Fibroblast of the aortic adventitia (primary cell): Measurements from ENCODE around the gene FAM83G. TPM values are rescaled to one million over a fixed set of nuclear protein-coding genes. Genes with fewer than 3 reads are reported as not detected.
"Not testable (repeated sequence)": the region's sequence is repeated elsewhere in the genome, so short reads cannot be mapped to it uniquely, and the experiment has no call there.

Experiments used
- DNase-seq: peaks from one replicate; pipeline ENCODE4 v3.0.0-alpha.2; 2010; ENCODE audit warnings: low read depth
- H3K4me3 ChIP-seq: 2 replicates; pipeline ENCODE4 v1.5.1; 2011; ENCODE audit warnings: low read depth, mild to moderate bottlenecking, control low read depth, low read length, moderate library complexity
- total RNA-seq: library from RNA; depleted of rRNA; stranded (reverse); fragments of >200 nt; gene quantifications from 2 replicates; pipeline ENCODE4 v1.2.3, GENCODE V29; 2012; ENCODE audit warnings: low replicate concordance
- TF ChIP-seq, protein P1 (sequence below): IDR thresholded peaks from 2 replicates; pipeline ENCODE4 v1.5.1; 2011; ENCODE audit warnings: mild to moderate bottlenecking, low read length, control low read depth, inconsistent platforms; ENCODE audit not compliant: insufficient read depth

Gene FAM83G, protein sequence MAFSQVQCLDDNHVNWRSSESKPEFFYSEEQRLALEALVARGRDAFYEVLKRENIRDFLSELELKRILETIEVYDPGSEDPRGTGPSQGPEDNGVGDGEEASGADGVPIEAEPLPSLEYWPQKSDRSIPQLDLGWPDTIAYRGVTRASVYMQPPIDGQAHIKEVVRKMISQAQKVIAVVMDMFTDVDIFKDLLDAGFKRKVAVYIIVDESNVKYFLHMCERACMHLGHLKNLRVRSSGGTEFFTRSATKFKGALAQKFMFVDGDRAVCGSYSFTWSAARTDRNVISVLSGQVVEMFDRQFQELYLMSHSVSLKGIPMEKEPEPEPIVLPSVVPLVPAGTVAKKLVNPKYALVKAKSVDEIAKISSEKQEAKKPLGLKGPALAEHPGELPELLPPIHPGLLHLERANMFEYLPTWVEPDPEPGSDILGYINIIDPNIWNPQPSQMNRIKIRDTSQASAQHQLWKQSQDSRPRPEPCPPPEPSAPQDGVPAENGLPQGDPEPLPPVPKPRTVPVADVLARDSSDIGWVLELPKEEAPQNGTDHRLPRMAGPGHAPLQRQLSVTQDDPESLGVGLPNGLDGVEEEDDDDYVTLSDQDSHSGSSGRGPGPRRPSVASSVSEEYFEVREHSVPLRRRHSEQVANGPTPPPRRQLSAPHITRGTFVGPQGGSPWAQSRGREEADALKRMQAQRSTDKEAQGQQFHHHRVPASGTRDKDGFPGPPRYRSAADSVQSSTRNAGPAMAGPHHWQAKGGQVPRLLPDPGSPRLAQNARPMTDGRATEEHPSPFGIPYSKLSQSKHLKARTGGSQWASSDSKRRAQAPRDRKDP
- total RNA-seq = 4.4 and 9.5 TPM in 2 replicates

DNA sequence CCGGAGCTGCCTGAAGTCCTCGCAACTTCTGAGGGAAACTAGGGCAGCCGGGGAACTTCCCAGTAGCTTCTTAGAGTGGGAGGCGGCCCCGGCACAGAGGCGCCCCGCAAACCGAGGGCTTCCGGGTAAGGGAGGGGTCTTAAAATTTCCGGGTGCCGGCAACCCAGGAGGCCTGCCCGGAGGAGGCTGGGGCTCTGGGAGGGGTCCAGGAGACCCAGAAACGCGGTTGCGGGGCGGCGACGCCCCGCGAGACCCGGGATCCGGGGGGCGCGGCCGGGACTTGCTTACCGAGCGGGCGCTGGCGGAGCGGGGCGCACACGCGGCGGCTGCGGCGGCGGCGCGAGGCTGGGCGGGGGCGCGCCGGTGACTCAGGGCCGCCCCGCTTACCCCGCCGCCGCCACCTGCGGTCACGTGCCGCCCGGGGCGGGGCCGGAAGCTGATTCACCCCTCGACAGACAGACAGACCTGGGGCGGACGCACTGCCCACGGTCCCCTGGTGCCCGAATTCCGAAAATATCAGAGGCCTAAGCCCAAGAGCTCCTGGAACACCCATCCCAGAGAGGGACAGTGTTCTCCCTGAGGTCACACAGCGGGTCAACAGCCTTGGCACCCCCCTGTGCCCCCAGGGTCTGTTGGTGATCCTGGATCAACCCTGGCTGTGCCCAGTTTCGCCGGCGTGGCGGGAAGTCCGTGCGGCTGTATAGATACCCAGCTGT, at the start of gene FAM83G:
Gene FAM83G (minus strand): TSS at position 344 of the 716 bp plus-strand sequence. CDS start 723 bp downstream, outside the sequence.
- peak within 1 kb of the TSS; percentile 70 for H3K4me3 ChIP-seq
- DNase-seq = peak; percentile 52
- TF ChIP-seq, protein P1, sequence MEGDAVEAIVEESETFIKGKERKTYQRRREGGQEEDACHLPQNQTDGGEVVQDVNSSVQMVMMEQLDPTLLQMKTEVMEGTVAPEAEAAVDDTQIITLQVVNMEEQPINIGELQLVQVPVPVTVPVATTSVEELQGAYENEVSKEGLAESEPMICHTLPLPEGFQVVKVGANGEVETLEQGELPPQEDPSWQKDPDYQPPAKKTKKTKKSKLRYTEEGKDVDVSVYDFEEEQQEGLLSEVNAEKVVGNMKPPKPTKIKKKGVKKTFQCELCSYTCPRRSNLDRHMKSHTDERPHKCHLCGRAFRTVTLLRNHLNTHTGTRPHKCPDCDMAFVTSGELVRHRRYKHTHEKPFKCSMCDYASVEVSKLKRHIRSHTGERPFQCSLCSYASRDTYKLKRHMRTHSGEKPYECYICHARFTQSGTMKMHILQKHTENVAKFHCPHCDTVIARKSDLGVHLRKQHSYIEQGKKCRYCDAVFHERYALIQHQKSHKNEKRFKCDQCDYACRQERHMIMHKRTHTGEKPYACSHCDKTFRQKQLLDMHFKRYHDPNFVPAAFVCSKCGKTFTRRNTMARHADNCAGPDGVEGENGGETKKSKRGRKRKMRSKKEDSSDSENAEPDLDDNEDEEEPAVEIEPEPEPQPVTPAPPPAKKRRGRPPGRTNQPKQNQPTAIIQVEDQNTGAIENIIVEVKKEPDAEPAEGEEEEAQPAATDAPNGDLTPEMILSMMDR = no peak

DNA sequence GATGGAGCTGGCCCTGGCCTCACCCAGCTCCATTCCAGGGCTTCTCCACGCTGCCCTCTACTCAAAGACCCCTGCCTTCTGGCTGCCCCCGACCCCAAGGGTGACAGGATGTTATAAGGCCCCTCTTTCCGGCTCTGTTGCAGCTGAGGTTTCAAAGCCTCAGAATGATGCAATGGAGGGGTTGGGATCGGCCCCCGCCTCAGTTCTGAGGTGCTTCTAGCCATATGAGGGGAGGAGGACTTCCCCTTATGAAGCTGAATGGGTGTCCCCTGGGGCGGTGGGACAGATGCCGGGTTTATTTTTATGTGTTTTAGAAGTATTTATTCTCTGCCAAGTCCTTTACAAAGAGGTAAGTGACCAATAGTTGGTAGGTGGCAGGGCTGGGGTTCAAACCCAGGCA, 44.3 kb upstream of the FAM83G start:
- DNase-seq, H3K4me3 ChIP-seq: not testable (repeated sequence)

DNA sequence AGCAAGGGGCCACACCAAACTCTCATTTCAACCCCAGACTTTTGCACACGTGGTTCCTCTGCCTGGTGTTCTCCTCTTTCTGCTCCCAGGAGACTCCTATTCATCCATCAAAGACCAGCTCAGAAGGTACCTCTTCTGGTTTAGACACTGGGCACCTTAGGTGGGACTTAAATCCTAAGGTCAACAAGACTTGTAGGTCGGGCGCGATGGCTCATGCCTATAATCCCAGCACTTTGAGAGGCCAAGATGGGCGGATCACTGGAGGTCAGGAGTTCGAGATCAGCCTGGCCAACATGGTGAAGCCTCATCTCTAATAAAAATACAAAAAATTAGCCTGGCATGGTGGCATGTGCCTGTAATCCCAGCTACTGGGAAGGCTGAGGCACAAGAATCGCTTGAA, 42.9 kb upstream of the FAM83G start:
- not testable (repeated sequence) for H3K4me3 ChIP-seq, DNase-seq

DNA sequence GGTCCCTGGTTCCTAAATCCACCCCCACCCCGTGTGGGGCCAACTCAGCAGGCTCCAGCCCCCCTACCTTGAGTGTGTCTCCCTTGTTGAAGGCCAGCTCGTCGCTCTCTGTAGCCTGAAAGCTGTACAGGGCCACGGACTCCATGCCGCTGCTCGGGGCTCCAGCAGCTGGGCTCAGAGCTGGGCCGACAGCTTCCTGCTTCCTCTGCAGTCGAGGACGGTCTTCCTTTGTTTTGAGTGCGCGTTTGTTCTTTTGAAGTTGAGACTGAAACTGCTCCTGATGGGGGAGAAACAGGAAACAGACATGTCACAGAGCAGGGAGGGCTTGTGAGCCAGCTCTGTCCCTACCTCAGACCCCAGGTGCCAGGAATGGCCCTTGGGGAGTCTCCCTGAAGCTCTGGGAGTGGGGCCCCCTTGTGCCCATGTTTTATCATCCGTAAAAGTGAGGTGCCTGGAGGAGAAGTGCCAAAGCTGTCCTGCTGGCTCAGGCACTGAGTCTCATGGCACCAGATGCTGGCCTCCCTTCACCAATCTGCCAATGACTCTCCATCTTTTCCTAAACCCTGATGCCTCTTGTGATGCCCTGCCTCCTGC, 42.3 kb upstream of the FAM83G start, which contains the start of gene GRAP:
Gene GRAP (minus strand): TSS at position 176 of the 594 bp plus-strand sequence. CDS start 31 bp downstream, at position 145.
- DNase-seq, H3K4me3 ChIP-seq: not testable (repeated sequence)

DNA sequence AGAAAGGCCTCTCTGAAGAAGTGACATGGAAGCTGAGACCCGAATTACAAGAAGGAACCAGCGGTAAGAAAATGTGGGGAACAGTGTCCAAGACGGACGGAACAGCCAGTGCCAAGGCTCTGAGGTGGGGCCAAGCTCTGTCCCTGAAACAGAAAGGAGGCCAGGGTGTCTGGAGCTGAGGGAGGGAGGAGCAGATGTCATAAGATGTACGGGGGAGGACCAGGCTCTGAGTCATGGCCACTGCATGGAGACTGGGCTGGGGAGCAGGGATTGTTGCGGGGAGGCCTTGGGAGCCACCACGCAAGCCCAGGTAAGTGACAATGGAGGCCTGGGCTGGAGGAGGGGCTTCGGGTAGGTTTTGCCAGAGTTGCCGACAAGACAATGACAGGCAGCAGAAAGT, 40.1 kb upstream of the FAM83G start:
- H3K4me3 ChIP-seq, DNase-seq: not testable (repeated sequence)

DNA sequence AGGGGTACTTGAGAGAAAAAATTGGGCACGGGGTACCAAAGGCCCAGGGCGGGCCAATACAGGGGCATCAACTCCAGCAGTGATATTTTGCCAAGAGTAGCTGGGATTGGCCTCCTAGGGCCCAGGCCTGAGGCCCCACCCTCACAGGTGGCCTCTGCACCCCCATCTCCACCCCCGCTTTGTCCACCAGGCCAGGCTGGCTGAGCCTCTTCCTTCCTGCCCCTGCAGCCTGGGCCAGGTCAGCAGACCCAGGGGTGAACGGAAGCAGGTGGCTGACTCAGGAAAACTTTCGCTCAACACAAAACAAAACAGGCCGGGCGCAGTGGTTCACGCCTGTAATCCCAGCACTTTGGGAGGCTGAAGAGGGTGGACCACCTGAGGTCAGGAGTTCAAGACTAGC, 38.5 kb upstream of the FAM83G start:
- H3K4me3 ChIP-seq, DNase-seq: not testable (repeated sequence)

DNA sequence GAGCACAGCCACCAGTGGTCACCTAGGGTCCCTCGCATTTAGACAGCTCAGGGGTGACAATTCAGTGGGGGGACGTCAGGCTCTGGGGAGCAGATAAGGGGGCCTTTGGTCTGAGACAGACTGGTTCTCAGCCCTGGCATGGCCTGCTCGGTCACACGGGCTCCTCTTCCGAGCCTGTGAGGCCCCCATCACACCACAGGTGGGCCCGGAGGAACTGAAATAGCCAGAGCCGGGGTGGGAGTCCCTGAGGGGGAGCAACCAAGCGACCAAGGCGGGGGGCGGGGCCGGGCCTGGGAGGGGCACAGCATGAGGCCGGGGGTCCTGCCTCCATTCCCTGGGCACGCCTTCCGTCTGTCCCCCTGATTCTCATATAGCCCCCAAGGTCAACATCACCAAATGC, 37.8 kb upstream of the FAM83G start:
- DNase-seq, H3K4me3 ChIP-seq: not testable (repeated sequence)

DNA sequence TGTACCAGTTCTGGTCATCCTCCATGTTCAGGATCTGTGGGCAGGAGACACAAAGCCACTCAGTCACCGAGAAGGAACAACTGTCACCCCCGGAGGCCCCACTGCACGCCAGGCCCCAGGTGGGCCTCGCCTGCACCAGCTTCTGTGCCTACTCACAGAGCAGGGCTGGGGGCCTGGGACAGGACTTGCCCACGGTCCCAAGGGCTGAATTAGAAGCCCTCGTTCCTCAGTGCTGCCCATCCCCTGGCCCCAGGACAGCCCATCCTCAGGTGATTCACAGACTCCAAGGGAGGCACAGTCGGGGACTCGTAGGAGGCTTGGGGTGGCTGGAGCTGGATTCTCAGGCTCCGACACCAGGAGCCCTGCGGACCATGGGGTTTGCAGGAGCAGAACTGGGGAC, 37.3 kb upstream of the FAM83G start:
- not testable (repeated sequence) for DNase-seq, H3K4me3 ChIP-seq

DNA sequence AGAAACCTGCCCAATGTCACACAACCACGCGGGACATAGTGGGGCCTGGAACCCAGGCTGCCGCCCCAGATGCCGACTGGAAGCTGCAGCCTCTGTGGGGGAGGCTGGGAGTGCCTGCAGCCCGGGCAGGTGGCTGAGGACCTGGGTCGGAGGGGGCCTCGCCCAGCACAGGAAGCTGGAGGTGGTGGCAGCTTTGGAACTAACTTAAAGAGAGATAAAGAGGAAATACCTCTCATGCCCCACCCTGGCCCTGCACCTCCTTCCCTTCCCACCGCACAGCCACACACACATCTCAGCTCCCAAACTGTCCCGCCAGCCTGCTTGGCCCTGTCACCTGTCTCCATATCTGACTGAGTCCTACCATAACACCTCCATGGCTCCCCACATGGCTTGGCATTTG, 35.8 kb upstream of the FAM83G start:
- not testable (repeated sequence) for DNase-seq, H3K4me3 ChIP-seq

DNA sequence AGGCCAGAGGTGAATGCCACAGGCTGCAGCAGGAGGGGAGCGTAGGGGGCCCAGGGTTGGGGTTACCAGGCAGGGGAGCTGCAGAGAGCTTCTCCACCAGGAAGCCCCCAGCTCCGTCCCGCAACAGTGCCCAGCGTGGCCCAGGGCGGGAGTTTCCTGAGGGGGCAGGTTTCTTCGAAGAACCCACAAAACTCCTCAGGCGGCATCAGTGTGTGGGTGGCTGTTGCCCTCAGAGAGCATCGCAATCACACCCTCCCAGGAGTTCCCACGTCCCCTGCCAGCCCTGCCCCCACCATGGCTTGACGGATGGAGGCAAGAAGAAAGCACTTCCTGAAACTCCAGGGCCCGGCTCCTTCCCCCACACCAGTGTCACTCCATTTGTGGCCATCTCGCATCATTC, 34.2 kb upstream of the FAM83G start:
- not testable (repeated sequence) for DNase-seq, H3K4me3 ChIP-seq

DNA sequence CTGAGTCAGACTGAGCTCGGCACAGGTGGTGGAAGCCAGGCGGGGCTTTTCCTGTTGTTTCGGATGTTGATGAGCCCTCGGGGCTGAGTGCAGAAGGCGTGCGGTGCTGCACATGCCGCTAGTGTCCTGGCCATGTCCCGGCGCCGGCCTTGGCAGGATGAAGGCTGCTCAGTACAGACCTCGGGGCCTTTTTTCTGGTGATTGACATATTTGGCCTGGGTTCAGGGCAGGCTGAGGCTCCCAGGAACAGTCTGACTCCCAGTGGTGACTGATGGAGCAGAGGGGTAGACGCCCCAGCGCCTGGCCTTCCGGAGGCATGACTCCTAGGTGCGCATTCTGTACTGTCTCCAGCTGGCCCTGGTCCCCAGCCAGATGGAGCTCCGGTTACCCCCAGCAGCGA, 33.4 kb upstream of the FAM83G start:
- DNase-seq, H3K4me3 ChIP-seq: not testable (repeated sequence)

DNA sequence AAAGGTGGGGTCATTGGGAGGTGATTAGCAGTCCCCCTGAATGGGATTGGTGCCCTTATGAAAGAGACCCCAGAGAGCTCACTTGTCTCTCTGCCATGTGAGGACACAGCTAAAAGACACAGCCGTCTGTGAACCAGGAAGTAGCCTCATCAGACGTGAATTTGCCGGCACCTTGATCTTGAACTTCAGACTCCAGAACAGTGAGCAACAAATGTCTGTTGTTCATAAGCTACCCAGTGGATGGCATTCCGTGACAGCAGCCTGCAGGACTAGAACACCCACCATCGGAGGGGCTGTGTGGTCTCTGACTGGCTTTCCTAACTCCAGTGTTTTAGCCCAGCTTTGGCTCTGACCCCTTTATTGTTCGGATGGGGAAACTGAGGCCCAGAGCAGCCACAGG, 33.0 kb upstream of the FAM83G start:
- not testable (repeated sequence) for H3K4me3 ChIP-seq, DNase-seq

DNA sequence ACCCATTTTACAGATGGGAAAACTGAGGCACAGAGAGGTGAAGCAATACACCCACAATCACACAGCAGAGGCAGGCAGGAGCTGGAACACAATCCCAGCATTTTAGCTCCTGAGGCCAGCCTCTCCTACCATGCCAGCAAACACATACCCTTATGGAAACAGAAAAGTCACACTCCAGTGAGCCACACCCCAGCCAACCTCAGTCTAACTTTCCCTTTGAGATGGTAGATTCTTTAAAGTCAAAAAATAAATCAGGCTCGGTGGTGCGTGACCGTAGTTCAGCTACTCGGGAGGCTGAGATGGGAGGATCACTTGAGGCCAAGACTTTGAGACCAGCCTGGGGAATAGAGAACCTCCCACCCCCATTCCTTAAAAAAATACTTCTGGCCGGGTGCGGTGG, 31.6 kb upstream of the FAM83G start:
- DNase-seq, H3K4me3 ChIP-seq: not testable (repeated sequence)

DNA sequence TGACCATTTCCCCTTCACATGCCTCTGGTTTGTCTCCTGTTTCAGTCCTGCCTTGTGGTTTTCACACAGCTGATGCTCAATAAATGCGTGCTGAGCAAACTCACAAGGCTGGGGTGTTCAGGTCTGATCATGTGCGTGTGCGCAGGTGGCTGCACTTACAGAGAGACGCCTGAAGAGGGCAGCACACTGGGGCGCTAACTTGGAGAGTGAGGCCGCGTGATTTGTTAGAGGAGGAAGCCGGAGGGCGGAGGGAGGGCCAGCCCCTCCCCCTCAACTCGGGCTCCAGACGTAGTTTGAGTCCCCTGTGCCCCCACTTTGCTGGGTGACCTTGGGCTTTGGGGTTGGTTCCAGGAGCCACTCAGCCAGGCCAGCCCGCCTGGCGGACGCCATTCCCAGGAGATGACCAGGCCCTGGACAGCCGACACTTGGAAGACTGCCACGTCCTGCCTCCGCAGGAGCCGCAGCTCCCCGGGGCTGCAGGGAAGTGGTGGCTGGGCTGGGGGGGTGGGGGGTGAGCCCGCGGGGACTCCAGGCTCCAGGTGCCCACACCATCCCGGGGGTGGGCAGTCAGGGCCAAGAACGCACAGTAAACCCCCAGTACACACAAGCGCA, 27.9 kb upstream of the FAM83G start:
- not testable (repeated sequence) for DNase-seq, H3K4me3 ChIP-seq
